ENCODE measurements around the gene SSX3. TPM values are rescaled to one million over a fixed set of nuclear protein-coding genes. Genes with fewer than 3 reads are reported as not detected.

The SSX3 gene, protein sequence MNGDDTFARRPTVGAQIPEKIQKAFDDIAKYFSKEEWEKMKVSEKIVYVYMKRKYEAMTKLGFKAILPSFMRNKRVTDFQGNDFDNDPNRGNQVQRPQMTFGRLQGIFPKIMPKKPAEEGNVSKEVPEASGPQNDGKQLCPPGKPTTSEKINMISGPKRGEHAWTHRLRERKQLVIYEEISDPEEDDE
- not detected in 2 replicates for total RNA-seq

DNA sequence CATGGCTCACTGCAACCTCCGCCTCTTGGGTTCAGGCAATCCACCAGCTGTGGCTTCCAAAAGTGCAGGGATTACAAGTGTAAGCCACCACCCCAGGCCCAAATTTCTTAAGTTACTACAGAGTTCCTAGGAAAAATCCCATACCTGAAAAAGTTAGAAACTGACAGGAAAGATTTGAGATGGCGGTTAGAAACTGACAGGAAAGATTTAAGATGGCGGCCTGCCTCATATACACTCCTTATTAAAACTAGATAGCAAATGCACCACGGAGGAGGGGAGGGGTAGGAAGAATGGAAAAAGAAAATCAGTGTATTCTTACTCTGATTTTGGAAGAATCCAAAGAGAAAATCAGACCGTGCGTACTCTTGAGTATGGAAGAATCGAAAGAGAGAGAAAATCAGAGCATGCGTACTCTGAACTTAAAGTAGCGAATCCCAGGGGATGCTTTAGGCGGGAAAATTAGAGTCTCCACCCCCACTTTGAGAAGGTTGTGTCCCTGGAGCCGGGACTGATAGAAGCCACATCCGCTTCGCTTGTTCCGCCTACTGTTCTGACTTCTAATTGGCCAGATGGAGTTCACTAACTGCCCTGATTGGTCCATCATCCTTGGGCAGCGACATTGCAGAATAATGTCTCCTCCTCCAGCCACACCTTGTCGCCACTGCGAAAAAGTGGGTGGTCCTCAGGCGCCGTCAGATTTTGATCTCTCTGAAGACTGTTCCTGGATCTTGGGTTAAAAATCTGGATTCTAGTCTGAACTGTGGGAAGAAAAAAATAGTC lies at the start of gene SSX3:
Gene SSX3, minus strand, starts transcription at position 389 of the 780 bp plus-strand sequence. CDS start 1,454 bp downstream, outside the sequence.

GRCh38 chrX:48383239-48383638 lies 26.7 kb upstream of the SSX3 start, which contains the start of gene SSX4:
Gene SSX4, plus strand, starts transcription at chrX:48383539. Its CDS starts 515 bp downstream, at chrX:48384054.

Other genes starting within 250 kb of the SSX3 start
- gene SPACA5B, start 226.1 kb downstream of the SSX3 start, total RNA-seq, result not detected in 2 replicates
- gene SSX5, start 159.9 kb downstream of the SSX3 start, total RNA-seq, result not detected in 2 replicates
- 0.18 TPM in 1 of 2 replicates, not detected in the other for gene SSX1, start 101.3 kb downstream of the SSX3 start, total RNA-seq
- gene SSX4, start 26.8 kb upstream of the SSX3 start, total RNA-seq, result not detected in 2 replicates
- not detected in 2 replicates for gene SSX4B, start 55.3 kb upstream of the SSX3 start, total RNA-seq
- gene SLC38A5, start 113.6 kb upstream of the SSX3 start, total RNA-seq, result 23.3 and 40.4 TPM in 2 replicates
- 33.6 and 35.8 TPM in 2 replicates for gene FTSJ1, start 119.5 kb upstream of the SSX3 start, total RNA-seq
- gene PORCN, start 152.3 kb upstream of the SSX3 start, total RNA-seq, result 10.0 and 11.1 TPM in 2 replicates
- 50.1 and 72.2 TPM in 2 replicates for gene EBP, start 165.1 kb upstream of the SSX3 start, total RNA-seq
- 3.7 and 5.4 TPM in 2 replicates for gene TBC1D25, start 183.0 kb upstream of the SSX3 start, total RNA-seq
- 76.8 and 295 TPM in 2 replicates for gene RBM3, start 217.8 kb upstream of the SSX3 start, total RNA-seq
- gene WDR13, start 240.8 kb upstream of the SSX3 start, total RNA-seq, result 171 and 172 TPM in 2 replicates